SK-N-SH treated with all-trans-retinoic acid at 6 μM for 48 hours (cell line): ENCODE results near the gene KCNMA1.

Experiments used
- OSR1 ChIP-seq: fragments of 250-450 bp; sonication (Bioruptor Pico); IDR thresholded peaks from 2 replicates; pipeline ENCODE4 v1.8.0; 2022; ENCODE audit warnings: moderate library complexity, mild to moderate bottlenecking, inconsistent platforms
- PPARA ChIP-seq: fragments of 250-450 bp; sonication (Bioruptor Pico); IDR thresholded peaks from 2 replicates; pipeline ENCODE4 v1.5.0; 2020; ENCODE audit warnings: mild to moderate bottlenecking, borderline replicate concordance
- RARB ChIP-seq: fragments of 250-450 bp; sonication (Bioruptor Pico); IDR thresholded peaks from 2 replicates; pipeline ENCODE4 v1.8.0; 2021; ENCODE audit warnings: mild to moderate bottlenecking, moderate library complexity
- TOX ChIP-seq: fragments of 250-450 bp; sonication (Bioruptor Pico); IDR thresholded peaks from 2 replicates; pipeline ENCODE4 v1.8.0; 2021; ENCODE audit warnings: mild to moderate bottlenecking, moderate library complexity, borderline replicate concordance
- ZFP3 ChIP-seq: fragments of 250-450 bp; sonication (Bioruptor Pico); IDR thresholded peaks from 2 replicates; pipeline ENCODE4 v1.5.0; 2020; ENCODE audit warnings: mild to moderate bottlenecking, moderate library complexity
- ZNF565 ChIP-seq: fragments of 450-650 bp; formaldehyde crosslinking; conservative IDR thresholded peaks from 2 replicates; pipeline ENCODE4 v1.5.0; 2020; ENCODE audit warnings: low read depth, mild to moderate bottlenecking, moderate library complexity
- ZNF70 ChIP-seq: fragments of 450-650 bp; formaldehyde crosslinking; IDR thresholded peaks from 2 replicates; pipeline ENCODE4 v1.5.0; 2020; ENCODE audit warnings: mild to moderate bottlenecking, moderate library complexity
- ZNF8 ChIP-seq: fragments of 450-650 bp; formaldehyde crosslinking; IDR thresholded peaks from 2 replicates; pipeline ENCODE4 v1.5.0; 2020; ENCODE audit warnings: mild to moderate bottlenecking, moderate library complexity
- TF ChIP-seq, protein P1 (sequence below): fragments of 250-450 bp; sonication (Bioruptor Pico); IDR thresholded peaks from 2 replicates; pipeline ENCODE4 v1.8.0; 2020; ENCODE audit warnings: mild to moderate bottlenecking, moderate library complexity, borderline replicate concordance

DNA sequence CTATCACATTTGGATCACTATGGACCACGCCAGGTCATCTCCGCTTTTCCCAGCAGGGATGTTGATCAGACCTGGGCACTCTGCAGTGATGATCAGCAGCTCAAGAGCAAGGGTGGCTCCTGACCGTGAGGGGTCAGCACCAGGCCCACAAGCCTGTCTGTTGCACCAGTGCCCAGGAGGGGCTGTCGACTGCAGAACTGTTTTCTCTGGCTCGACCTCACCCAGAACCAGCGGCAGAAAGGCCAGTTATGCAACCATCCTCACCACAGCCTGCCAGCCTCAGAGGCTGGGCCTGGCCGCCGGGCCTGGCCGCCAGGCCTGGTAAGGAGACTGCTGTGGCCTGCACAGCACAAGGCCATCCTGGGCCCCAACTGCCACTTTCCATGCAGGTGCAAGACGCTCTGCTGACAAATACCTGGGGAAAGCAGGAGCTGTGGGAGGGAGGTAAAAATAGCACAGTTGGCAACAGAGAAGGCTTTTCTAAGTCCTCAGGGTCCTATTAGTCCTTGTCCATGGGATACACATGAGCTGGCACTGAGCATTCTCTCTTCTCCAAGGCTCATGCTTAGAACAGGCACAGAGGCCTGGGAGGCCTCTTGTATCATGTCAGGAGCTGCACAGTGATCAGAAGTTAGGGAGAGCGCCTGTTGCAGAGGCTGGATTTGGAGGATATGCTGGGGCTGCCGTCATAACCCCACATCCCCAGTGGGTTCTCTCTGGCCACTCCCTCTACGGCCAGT is 17.5 kb downstream of the KCNMA1 start:
- TF ChIP-seq ZFP3 (CRISPR knock-in tag): no peak
- no peak for TF ChIP-seq RARB (CRISPR knock-in tag)
- no peak for TF ChIP-seq ZNF8
- no peak for TF ChIP-seq TOX (CRISPR knock-in tag)
- TF ChIP-seq, protein P1, sequence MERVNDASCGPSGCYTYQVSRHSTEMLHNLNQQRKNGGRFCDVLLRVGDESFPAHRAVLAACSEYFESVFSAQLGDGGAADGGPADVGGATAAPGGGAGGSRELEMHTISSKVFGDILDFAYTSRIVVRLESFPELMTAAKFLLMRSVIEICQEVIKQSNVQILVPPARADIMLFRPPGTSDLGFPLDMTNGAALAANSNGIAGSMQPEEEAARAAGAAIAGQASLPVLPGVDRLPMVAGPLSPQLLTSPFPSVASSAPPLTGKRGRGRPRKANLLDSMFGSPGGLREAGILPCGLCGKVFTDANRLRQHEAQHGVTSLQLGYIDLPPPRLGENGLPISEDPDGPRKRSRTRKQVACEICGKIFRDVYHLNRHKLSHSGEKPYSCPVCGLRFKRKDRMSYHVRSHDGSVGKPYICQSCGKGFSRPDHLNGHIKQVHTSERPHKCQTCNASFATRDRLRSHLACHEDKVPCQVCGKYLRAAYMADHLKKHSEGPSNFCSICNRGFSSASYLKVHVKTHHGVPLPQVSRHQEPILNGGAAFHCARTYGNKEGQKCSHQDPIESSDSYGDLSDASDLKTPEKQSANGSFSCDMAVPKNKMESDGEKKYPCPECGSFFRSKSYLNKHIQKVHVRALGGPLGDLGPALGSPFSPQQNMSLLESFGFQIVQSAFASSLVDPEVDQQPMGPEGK (CRISPR knock-in tag): no peak
- TF ChIP-seq OSR1 (CRISPR knock-in tag): no peak
- TF ChIP-seq ZNF70 (CRISPR knock-in tag): no peak
- no peak for TF ChIP-seq ZNF565 (CRISPR knock-in tag)
- no peak for TF ChIP-seq PPARA (CRISPR knock-in tag)
